HuH-7.5 (cell line): ENCODE results near the gene GADD45GIP1.
"Not testable (repeated sequence)": the region's sequence is repeated elsewhere in the genome, so short reads cannot be mapped to it uniquely, and the experiment has no call there.

Source experiments
- DNase-seq: peaks from one replicate; pipeline ENCODE4 v3.0.0; 2011; ENCODE audit warnings: low spot score

Gene GADD45GIP1

GRCh38 chr19:12987781-12988180 is 30.8 kb upstream of the GADD45GIP1 start:
- no peak for DNase-seq

- DNase-seq, result no peak
Measured at GRCh38 chr19:12987190-12987589, 30.2 kb upstream of the GADD45GIP1 start.

DNA sequence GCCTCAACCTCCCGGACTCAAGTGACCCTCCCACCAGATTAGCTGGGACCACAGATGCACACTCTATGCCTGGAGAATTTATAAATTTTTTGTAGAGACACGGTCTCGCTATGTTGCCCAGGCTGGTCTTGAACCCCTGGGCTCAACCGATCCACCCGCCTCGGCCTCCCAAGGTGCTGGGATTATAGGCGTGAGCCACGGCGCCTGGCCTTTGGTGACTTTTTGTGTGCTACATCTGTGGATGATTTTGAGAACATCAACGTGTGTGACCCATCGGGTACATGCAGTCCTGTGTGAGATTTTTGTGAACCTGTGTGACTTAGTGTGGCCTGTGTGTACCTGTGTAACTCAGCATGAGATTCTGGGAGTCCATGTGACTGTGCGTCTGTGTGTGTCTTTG is 29.7 kb upstream of the GADD45GIP1 start:
- no peak for DNase-seq

- DNase-seq, result no peak
Measured at GRCh38 chr19:12985049-12985776, 28.2 kb upstream of the GADD45GIP1 start.

GRCh38 chr19:12984683-12985048 is 27.6 kb upstream of the GADD45GIP1 start:
- no peak for DNase-seq

GRCh38 chr19:12984143-12984627 is 27.2 kb upstream of the GADD45GIP1 start:
- DNase-seq, result no peak

DNA sequence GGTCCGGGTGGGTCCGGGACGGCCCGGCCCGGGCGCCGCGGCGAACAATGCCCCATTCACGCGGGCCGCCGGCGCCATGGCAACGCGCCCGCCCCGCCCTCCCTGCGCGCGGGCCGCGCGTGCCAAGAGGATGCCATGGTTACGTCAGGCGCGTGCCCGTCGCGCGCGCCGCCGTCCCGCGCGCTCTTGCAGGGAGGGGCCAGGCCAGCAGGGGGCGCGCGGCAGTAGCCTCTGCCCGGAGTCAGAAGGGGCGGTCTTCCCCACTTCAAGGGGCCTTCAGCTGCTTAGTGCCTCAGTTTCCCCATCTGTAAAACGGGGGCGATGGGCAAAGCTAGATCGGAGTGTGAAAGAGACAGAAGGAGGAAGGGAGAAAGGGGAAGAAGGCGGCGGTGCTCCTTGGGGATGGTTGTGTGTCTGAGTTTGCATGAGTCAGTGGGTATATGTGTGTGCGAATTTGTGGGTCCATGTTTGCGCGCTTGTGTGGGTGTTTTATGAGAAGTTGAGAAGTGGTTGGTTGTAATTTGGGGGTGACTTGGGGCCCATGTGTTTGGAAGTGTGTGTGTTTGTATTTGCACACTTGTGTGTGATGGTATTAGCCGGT is 26.6 kb upstream of the GADD45GIP1 start:
- peak; percentile 85 for DNase-seq

GRCh38 chr19:12983091-12983490 is 26.1 kb upstream of the GADD45GIP1 start:
- DNase-seq, result no peak

GRCh38 chr19:12982648-12983047 is 25.6 kb upstream of the GADD45GIP1 start:
- no peak for DNase-seq

- no peak for DNase-seq
Measured at GRCh38 chr19:12979974-12980373, 23.0 kb upstream of the GADD45GIP1 start.

- not testable (repeated sequence) for DNase-seq
Measured at GRCh38 chr19:12976109-12976508, 19.1 kb upstream of the GADD45GIP1 start.

- no peak for DNase-seq
Measured at GRCh38 chr19:12975221-12975741, 18.3 kb upstream of the GADD45GIP1 start.

DNA sequence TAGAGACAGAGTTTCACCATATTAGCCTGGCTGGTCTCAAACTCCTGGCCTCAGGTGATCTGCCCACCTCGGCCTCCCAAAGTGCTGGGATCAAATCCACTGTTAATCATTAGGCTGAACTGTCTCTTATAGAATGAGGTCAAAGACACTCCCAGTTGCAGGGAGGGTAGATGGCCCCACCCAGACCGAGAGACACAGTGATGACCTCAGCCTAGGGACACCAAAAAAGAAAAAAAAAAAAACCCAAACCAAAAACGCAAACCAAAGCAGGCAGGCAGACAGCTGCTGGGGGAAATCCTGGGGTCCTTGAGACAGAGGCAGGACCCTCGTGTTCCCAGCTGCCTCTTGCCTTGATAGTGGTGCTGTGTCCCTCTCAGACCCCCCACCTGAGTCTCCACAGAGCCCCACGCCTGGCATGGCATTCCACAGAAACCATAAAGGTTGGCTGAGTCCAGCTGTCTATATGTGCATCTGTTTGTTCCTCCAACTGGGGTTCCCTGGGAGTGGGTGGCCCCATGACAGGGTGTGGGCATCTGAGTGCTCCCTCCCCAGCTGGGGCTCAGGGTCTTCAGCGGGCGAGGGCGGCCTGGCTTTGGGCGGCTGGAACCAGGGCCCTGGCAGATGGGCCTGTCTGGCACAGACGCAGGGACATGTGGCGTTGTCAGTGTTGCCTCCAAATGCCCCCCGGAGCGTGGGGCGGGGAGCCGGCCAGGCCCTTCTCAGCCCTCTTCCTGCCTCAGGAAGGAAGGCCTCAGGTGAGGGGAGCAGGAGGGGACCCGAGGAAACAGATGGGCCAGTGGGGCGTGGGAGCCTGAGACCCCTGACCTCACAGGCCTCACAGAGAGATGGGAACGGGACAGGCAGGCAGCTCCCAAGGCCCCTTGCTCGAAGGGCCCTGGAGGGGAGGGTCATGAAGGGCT is 17.5 kb upstream of the GADD45GIP1 start:
- peak; percentile 81 for DNase-seq

GRCh38 chr19:12973236-12973635 is 16.2 kb upstream of the GADD45GIP1 start:
- no peak for DNase-seq

DNA sequence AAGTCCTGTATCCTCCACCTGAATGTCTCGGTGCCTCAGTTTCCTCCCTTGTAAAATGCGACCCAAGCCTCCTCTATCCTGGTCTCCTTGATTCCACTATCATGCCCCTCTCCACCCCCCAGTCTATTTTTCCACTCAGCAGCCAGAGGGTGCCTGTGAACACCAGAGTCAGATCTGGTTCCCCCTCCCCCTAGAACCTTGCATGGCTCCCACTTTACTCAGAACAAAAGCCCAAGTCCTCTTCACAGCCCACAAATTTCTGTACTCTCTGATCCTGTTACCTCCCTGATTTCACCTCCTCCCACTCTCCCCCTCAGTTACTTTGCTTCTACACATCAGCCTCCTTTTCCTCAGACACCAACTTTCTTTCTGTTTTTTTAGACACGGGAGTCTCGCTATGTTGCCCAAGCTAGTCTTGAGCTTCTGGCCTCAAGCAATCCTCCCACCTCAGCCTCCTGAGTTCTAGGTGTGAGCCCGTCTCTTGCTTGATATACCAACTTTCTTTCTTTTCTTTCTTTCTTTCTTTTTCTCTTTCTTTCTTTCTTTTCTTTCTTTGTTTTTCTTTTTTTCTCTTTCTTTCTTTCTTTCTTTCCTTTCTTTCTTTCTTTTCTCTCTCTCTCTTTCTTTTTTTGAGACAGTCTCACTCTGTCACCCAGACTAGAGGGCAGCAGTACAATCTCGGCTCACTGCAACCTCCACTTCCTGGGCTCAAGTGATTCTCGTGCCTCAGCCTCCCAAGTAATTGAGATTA is 13.2 kb upstream of the GADD45GIP1 start:
- DNase-seq, result no peak

GRCh38 chr19:12969292-12969988 is 12.4 kb upstream of the GADD45GIP1 start, which contains the start of gene DAND5:
Gene DAND5, plus strand, starts transcription at chr19:12969576. Its CDS starts 85 bp downstream, at chr19:12969661.
- DNase-seq, result no peak

DNA sequence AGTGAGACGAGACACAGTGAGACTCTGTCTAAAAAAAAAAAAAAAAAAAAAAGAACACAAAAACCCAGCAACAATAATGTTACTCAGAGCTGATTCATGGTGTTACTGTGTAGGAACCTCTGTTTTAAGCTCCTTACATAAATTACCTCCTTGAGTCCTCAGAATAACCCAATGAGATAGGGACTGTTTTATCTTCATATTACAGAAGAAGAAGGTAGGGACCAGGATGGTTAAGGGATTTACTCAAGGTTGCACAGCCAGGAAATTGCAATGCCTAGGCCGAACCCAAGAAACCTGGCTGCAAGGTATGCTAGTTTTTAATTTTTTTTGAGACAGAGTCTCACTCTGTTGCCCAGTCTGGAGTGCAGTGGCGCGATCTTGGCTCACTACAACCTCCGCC is 10.9 kb upstream of the GADD45GIP1 start:
- no peak for DNase-seq

DNA sequence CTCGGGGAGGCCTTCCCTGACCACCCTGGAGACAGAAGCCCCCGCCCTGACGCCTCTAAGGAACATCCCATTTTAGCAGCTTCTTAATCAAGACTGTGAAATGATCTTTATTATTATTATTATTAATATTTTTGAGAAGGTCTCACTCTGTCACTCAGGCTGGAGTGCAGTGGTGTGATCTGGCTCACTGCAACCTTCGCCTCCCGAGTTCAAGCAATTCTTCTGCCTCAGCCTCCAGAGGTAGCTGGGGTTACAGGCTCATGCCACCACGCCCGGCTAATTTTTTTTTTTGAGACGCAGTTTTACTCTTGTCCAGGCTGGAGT is 8.8 kb upstream of the GADD45GIP1 start:
- DNase-seq, result no peak

DNA sequence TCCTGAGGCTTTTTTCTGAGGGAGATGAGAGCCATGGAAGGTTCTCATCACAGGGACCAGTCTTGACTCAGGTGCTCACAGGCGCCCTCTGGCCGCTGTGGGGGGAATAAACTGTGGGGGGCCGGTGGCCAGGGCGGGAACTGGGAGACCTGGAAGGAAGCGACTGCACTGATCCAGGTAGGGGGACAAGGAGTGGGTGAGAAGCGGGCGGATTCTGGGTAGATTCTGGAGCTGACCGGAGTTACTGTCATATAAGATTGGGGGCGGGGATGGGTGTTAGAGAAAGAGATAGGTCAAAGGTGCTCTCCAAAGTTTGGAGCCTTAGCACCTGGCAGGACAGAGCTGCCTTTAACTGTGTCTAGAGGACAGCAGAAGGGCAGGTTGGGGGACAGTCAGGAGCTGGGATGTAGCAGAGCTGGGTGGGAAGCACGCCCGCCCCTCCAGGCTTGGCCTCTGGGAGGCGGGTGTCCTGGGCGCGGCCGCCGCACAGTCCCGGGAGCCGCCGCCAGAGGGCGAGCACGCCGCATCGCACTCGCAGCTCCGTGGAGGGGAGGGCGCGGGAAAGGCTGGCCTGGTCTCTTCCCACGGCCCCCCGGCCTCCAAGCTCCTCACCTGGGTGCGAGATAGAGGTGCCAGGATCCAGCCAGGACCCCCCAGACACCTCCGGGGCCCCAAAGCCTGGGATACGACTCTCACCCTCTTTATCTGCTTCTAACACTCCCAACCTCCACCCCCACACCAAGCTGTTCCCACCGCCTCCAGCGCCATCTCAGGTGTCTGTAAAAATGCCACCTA is 8.2 kb upstream of the GADD45GIP1 start:
- peak; percentile 80 for DNase-seq

- DNase-seq, result no peak
Measured at GRCh38 chr19:12959481-12959880, 2.5 kb upstream of the GADD45GIP1 start.
